GM18508 (cell line): ENCODE measurements around the gene TGFBI.

Experiments used
- ATAC-seq: cut with Tn5 transposase; IDR thresholded peaks from one replicate; pipeline ENCODE4 v1.9.1; 2021; ENCODE audit warnings: moderate number of reproducible peaks; ENCODE audit not compliant: insufficient read depth, unreplicated experiment

TGFBI gene

DNA sequence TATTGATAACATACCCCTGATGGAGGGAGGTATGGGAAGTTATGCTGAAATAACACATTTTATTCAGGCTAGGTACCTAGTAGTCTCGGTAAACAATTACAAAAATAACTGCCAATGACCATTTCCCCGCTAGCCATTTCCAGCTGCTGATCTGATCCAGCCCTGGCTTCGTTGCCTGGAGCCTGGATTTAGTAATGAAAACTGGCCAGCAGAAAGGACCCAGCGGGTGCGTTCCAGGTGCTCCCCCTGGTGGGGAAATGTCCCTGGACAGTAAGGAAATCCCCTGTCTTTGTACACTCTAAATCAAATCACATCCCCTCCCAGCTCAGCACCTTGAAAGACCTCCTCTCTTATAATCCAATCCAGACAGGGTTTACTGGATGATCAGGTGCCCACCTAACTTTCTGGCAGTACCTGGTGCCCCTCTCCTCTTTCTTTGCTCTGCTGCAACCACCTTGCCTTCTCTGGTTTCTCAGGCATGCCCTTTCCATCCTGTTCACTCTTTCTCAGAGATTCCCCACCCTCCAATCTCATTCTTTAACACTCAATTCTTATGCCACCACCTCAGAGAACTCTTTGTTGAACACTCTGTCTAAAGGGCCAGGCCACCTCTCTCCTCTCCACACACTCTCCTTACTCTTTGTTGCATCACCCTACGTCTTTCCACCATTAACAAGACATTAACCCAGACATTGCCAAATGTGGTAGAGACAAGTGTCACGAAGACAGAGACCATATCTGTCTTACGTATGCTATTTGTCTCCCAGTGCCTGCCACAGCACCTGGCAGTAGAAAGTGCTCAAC, 53.8 kb downstream of the TGFBI start:
- no peak for ATAC-seq

- no peak for ATAC-seq
These were observed 55.9 kb downstream of the TGFBI start for GRCh38 chr5:136084698-136085097.

- ATAC-seq = no peak
These were observed 58.2 kb downstream of the TGFBI start for GRCh38 chr5:136086783-136087566.

DNA sequence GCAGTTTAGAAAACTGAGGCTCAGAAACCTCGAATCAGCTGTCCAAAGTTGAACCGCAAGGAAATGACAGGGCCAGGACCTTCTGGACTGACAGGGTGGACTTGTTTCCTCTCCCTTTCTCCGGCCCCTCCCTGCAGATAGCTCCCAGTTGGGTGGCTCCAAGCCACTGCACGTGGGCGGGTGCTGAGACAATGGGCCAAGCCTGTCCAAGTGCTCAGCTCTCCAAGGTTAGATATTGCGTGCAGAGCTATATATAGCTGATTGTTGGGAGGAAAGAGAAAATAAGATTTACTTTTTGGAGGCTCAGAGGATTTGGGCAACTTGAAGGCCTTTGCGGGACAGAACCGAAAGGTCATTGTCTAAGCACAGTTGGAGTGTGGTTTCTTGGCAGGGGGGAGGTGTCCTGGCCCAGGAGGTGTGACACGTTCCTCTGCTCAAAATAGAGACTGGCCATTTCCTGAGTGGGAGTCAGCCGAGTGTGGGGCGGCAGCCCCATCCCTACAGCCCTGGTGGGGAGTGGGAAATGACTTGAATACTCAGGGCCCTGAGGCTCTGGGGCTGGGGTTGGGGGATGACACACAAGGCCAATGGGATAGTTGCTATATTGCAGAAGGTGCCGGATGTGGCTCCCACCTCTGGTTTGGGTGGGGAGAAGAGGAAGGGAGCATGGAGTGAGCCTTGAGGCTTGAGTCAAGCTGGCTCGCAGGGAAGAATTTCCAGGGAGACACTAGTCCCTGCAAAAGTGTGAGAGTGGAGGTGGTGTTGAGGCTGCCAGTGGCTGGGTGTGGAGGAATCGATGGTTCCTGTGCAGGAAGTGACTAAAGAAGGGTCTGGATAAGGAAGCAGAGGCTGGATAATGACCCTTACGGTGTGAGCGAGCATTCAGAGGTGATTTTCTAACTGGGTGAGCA, 59.4 kb downstream of the TGFBI start:
- ATAC-seq = no peak

DNA sequence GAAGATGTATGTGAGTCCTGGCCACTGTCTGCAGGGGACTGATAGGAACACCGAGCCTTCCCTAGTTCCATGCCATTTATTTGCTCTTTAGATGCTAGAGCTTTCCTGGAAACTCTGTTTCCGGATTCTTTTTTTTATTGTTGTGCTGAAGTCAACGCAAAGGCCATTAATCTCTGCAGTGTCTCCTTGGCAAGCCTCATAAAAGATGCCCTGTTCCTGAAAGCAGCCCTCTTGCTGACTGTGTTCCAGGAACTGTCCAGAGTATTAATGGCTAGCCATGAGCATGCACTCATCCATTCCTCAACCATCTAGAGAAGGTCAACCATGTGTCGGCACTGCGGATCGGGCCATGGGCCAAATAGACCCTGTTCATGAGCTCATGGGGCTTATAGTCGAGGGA, 61.0 kb downstream of the TGFBI start:
- ATAC-seq = no peak

DNA sequence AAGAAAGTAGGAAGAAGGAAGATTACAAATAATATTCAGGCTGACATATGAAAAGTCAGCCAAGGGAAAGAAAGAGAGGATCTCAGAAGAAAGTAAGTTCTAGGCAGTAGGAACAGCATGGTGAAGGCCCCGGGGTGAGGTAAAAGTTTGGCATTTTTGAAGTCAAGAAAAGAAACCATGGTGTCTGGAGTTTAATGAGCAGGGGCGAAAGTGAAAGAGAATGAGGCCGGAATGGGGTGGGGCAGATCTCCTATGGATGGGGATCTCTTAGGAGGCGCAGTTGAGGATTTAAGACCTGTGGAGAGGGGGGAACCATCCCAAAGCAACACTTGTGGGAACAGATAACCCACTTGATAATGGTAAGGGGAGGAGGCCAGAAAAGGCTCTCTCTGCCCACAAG, 61.5 kb downstream of the TGFBI start:
- no peak for ATAC-seq

GRCh38 chr5:136094189-136094912, 65.6 kb downstream of the TGFBI start:
- no peak for ATAC-seq

GRCh38 chr5:136094913-136095641, 66.3 kb downstream of the TGFBI start:
- no peak for ATAC-seq

DNA sequence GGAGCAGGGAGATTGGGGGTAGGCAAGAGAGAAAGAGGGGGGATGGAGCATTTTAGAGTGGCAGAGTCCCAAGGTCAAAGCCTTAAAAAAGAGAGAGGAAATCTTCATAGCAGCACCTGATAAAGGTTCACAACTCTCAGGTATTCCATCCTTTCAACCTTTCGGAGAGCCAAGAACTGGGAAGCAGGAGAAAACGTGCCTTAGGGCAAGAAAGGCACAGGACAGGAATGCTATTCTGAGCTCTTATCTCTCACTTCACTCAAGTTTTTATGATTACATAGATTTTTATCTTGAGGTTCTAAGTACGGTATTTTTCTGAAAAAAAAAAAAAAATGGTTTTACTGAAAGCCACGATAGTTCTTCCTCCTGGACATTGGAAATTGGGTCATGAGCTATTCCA, 69.4 kb downstream of the TGFBI start:
- ATAC-seq = no peak

GRCh38 chr5:136099870-136100269, 71.1 kb downstream of the TGFBI start:
- no peak for ATAC-seq

- no peak for ATAC-seq
These were observed 73.1 kb downstream of the TGFBI start for GRCh38 chr5:136101884-136102283.

DNA sequence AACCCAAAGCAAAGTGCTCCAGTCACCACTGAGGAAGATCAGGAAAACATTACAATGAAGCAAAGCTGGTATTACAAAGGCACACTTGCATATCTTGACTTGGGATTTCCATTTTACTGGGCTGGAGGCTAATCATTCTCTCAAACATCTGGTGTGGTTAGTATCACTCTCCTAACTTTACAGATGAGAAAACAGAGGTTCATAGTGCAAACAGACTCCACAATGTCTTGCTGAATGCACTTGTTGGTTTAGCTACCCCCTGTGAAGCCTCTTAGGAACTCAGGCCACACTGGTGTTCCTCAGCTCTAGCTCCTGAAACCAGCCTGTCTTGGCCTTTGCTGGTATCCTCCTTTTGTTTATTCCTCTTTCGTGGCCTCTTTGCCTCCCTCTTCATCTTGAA, 74.3 kb downstream of the TGFBI start:
- peak; percentile 69 for ATAC-seq

DNA sequence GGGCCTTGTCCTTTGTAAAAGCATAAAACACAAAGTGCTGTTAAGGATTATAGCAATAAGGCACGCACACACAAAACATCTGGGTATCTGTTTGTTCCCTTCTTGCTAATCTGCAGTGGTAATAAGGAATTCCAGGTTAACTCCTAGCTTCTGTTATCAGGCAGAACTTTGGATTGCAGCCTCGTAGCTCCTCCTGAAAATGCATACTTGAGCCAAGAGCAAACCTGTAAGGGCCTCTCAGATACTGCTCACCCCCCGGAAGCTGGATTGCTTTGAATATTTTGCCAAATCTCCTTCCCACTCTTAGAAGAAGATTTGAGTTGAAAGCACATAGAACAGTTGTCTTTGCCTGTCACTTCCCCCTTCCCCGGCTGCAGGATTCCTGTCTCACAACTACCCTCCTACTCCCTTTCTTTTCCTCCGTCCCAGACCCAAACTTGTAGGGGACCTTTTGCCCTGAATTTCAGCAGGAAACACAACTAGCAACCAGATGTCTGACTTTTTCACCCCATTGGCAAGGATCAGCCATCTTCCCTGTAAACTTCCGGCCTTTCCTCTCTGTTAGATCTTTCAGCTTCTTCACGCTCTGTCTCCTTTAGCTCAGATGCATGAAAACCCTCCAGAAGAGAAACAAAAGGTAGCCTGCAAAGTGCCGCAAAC, 75.6 kb downstream of the TGFBI start:
- no peak for ATAC-seq

DNA sequence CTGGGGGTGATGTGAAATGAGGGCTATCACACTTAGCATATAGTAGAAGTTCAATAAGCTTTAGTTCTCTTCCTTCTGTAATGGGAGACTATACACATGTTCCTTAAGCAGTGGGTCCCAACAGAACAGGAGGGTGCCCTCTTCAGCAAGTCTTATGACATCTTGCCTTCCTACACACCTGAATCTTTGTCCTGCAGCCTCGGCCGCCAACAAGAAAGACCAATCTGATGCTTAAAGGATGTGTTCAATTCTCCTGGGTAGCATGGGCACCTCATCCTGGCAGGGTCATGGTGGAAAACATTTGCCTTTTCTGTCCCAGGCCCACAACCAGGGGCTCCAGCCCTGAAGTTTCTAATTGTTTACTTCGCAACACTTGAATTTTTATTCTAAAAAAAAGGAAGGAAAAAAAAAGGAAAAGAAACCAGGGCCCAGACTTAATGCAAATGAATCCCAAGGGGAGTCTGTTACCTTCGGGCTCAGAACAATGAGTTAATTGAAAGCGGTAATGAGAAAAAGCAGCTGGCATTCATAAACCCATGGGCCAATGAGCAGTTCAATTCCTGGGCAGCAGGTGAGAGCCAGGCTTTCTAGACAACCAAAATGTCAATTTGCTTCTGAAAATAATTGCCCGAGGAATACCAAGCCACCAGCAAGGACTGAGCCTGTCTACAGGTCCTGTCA, 77.7 kb downstream of the TGFBI start:
- no peak for ATAC-seq

GRCh38 chr5:136108180-136108611, 79.4 kb downstream of the TGFBI start:
- no peak for ATAC-seq

GRCh38 chr5:136108766-136109165, 80.0 kb downstream of the TGFBI start:
- no peak for ATAC-seq

DNA sequence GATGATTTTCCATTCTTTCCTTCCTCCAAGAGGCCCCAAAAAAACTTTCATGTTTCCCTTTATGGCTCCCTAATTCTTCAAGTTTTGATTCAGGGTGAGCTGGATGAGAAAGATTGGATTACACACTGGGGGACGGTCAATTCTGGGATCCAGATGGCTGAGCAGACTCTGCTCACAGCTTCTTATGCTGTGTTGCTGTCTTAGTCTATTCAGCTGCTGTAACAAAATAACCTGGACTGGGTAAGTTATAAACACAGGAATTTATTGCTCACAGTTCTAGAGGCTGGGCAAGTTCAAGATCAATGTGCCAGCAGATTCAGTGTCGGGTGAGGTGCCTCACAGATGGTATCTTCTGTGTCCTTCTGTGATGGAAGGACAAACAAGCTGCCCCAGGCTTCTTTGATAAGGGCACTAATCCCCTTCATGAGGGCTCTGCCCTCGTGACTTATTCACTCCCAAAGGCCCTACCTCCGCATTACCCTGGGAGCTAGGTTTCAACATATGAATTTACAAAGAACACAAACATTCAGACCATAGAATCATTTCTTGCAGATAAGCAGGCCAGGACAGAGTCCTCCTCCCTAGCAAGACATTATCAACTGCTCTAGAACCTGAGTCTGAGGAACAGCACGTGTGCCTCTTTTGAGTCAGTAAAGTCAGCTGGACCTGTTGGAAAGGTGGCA, 80.8 kb downstream of the TGFBI start:
- no peak for ATAC-seq
